ENCODE results near the gene RPP25L. TPM values are rescaled to one million over a fixed set of nuclear protein-coding genes. Genes with fewer than 3 reads are reported as not detected.

RPP25L gene
- total and polyA plus RNA-seq, 12 donors = 10.5 to 42.9 (median 27.6) TPM

GRCh38 chr9:34575862-34576596, 35.9 kb downstream of the RPP25L start:
- DNase-seq = no peak
- no peaks in the 10 kb centered on the region for H3K36me3 ChIP-seq (replicated peaks in 1 of 2)
- no peak for TF ChIP-seq POLR2A (IDR thresholded peaks at IDR 0.05)
- no peak for TF ChIP-seq CTCF (IDR thresholded peaks at IDR 0.05)
- H3K4me1 ChIP-seq (replicated peaks in 1 of 2) = peaks cover 0 to 5% of the 10 kb centered on the region in 2 donors
- H3K27ac ChIP-seq = no peak overlapping the region
- 80 to 86% (median 84%) methylated on average over 20 to 21 of the region's 21 CpGs for WGBS, 4 donors
- intact Hi-C loops (cut with DNase I) = no loop called here
- no peaks in the 10 kb centered on the region for H3K9me3 ChIP-seq (replicated peaks in 1 of 3)
- peaks cover 16% of the 10 kb centered on the region for H3K27me3 ChIP-seq
- H3K4me3 ChIP-seq = no peak overlapping the region

GRCh38 chr9:34575241-34575640, 36.7 kb downstream of the RPP25L start:
- intact Hi-C loops (cut with DNase I) = no loop called here
- Histone ChIP-seq H3K27ac (no peak overlapping the region), H3K4me3 (no peak overlapping the region), H3K27me3 (peaks cover 16% of the 10 kb centered on the region), H3K4me1 (replicated peaks in 1 of 2) (peaks cover 0 to 5% of the 10 kb centered on the region in 2 donors), H3K9me3 (replicated peaks in 1 of 3) (no peaks in the 10 kb centered on the region), H3K36me3 (replicated peaks in 1 of 2) (no peaks in the 10 kb centered on the region)
- 53 to 64% (median 56%) methylated on average over 8 of the region's 8 CpGs for WGBS, 4 donors
- TF ChIP-seq CTCF (IDR thresholded peaks at IDR 0.05) (no peak), POLR2A (IDR thresholded peaks at IDR 0.05) (no peak)
- no peak for DNase-seq

GRCh38 chr9:34574571-34574970, 37.3 kb downstream of the RPP25L start:
- H3K36me3 ChIP-seq (replicated peaks in 1 of 2) = no peaks in the 10 kb centered on the region

More at GRCh38 chr9:34574571-34574970, 37.3 kb downstream of the RPP25L start:
- DNase-seq = no peak
- Histone ChIP-seq H3K4me1 (replicated peaks in 1 of 2) (peaks cover 0 to 5% of the 10 kb centered on the region in 2 donors), H3K9me3 (replicated peaks in 1 of 3) (no peaks in the 10 kb centered on the region), H3K27me3 (peaks cover 16% of the 10 kb centered on the region), H3K4me3 (no peak overlapping the region), H3K27ac (no peak overlapping the region)
- WGBS, 4 donors = 84 to 94% (median 87%) methylated on average over 9 to 12 of the region's 12 CpGs
- intact Hi-C loops (cut with DNase I) = no loop called here
- no peak for TF ChIP-seq CTCF (IDR thresholded peaks at IDR 0.05)
- TF ChIP-seq POLR2A (IDR thresholded peaks at IDR 0.05) = no peak
